Rectal smooth muscle tissue (tissue), 1 donor: ENCODE measurements around the gene MTHFSD.

ENCODE experiments used
- H3K27ac ChIP-seq: one replicate; pipeline ENCODE4 v1.7.0; 2013; ENCODE audit warnings: low read depth, low read length, inconsistent platforms
- H3K27me3 ChIP-seq: one replicate; pipeline ENCODE4 v1.7.0; 2013; ENCODE audit warnings: low read length; ENCODE audit not compliant: control insufficient read depth, insufficient read depth
- H3K36me3 ChIP-seq: one replicate; pipeline ENCODE4 v1.7.0; 2013; ENCODE audit warnings: low read length; ENCODE audit not compliant: control insufficient read depth, insufficient read depth
- H3K4me1 ChIP-seq: one replicate; pipeline ENCODE4 v1.7.0; 2013; ENCODE audit warnings: low read length; ENCODE audit not compliant: control insufficient read depth, insufficient read depth
- H3K4me3 ChIP-seq: one replicate; pipeline ENCODE4 v1.7.0; 2013; ENCODE audit warnings: low read length
- H3K9ac ChIP-seq: one replicate; pipeline ENCODE4 v1.7.0; 2013; ENCODE audit warnings: low read length

MTHFSD gene

DNA sequence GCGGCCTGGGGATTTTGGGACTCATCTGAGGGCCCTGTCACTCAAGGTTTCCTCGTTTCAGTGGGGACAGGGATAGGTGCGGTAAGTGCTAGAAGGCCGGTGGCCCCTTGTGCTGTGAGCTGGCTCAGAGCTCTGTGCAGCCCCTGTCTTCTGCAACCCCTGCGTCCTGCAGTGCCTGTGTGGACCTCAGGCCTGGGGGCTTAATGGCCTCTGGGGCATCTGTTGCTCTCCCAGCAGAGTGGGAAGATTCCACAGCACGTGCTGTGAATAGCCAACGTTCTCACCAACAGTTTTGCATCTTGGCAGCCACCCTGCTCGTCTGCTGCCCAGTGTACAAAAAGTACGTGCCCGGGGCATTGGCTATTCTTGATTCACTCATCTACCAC lies 16.5 kb upstream of the MTHFSD start:
- H3K36me3 ChIP-seq: no peaks in the 10 kb centered on the region
- no peaks in the 10 kb centered on the region for H3K4me1 ChIP-seq
- H3K27me3 ChIP-seq: peaks cover 58% of the 10 kb centered on the region
- no peak overlapping the region for H3K4me3 ChIP-seq
- no peak overlapping the region for H3K27ac ChIP-seq
- no peak overlapping the region for H3K9ac ChIP-seq

DNA sequence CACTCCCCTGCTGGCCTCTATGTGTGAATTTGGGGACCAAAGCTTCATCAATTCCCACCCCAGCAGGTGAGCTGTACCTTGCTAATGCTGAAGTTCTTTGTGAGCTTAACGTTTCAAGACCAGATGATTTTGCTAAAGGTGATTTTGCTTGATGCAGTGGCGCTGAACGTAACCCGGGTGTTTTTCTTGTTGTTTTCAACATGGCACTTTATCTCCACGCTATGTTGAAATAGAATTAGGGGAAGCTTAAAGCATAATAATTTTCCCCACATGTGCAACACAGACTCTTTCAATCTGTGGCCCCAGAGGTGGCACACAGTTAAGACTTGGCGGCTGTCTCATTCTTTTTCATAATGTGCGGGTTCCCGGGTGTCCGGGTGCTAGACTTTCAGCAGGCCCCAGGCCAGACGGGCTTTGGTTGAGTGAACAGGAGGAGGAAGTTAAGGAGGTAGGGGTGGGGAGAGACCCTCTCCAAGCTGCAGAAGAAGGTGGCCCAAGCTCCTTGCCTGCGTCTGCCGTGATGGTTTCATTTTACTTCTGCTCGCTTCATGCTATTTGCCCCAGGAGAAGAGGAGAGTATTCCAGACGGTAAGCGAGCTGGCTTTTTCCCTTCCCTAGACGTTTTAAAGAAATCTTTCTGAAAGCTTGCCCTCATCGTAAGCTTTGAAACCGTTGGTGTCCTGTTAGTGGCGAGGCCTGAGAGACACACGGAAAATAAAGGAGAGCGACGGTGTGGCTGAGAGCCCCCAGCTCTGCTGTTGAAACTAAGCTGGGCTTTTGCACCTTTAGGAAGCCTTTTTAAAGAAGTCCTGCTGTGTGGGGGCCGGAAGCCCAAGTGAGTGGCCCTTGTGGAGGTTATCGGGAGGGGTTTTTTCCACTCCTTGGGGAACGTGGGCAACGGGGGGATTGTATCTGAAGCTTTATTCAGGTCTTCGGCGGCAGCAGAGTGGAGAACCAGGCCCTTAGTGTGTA lies 15.8 kb upstream of the MTHFSD start:
- H3K9ac ChIP-seq: no peak overlapping the region
- no peak overlapping the region for H3K4me3 ChIP-seq
- H3K27me3 ChIP-seq: peaks cover 56% of the 10 kb centered on the region
- H3K36me3 ChIP-seq: no peaks in the 10 kb centered on the region
- H3K4me1 ChIP-seq: no peaks in the 10 kb centered on the region
- H3K27ac ChIP-seq: no peak overlapping the region

DNA sequence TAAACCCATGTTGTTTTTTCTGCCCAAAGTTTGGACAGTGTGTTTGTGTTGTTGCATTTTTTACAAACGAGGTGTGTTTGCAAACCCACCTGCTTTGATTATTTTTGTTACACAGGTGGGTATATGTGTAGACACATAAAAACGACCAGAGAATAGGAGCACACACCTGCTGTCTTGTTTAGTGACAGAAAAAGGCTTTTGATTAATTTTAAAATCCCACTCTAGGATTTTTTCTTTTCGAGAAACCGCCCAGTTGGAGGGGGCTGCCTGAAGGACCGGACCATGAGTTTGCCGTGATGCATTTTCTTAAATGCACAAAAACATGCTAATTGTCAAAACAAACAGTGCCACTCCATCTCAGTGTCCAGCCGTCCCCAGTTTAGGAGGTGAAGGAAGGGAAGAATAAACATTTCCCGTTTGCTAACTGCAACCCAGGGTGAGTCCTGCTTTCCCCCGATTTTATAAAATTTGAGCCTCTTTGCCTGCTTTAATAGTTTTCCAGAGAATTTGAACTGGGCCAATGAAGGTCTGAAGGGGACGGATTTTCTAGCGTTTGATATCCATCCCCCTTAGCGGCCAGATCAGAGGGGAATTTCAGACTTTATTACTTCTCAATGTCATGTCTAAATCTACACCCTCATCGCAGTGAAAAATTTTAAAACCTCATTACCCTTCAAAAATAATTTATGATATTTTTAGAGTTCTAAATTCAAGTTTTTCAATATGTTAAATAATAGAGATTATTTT lies 14.8 kb upstream of the MTHFSD start:
- Histone ChIP-seq H3K36me3 (no peaks in the 10 kb centered on the region), H3K4me3 (no peak overlapping the region), H3K27ac (no peak overlapping the region), H3K9ac (no peak overlapping the region), H3K4me1 (no peaks in the 10 kb centered on the region), H3K27me3 (peaks cover 59% of the 10 kb centered on the region)

- Histone ChIP-seq H3K27ac (no peak overlapping the region), H3K27me3 (peaks cover 53% of the 10 kb centered on the region), H3K9ac (no peak overlapping the region), H3K4me3 (peak overlapping the region; percentile 25), H3K36me3 (no peaks in the 10 kb centered on the region), H3K4me1 (no peaks in the 10 kb centered on the region)
Observed at GRCh38 chr16:86568677-86569623, 13.9 kb upstream of the MTHFSD start.

- Histone ChIP-seq H3K4me1 (no peaks in the 10 kb centered on the region), H3K9ac (no peak overlapping the region), H3K27ac (no peak overlapping the region), H3K27me3 (peaks cover 48% of the 10 kb centered on the region), H3K4me3 (no peak overlapping the region), H3K36me3 (no peaks in the 10 kb centered on the region)
Observed at GRCh38 chr16:86567701-86568581, 12.9 kb upstream of the MTHFSD start.

DNA sequence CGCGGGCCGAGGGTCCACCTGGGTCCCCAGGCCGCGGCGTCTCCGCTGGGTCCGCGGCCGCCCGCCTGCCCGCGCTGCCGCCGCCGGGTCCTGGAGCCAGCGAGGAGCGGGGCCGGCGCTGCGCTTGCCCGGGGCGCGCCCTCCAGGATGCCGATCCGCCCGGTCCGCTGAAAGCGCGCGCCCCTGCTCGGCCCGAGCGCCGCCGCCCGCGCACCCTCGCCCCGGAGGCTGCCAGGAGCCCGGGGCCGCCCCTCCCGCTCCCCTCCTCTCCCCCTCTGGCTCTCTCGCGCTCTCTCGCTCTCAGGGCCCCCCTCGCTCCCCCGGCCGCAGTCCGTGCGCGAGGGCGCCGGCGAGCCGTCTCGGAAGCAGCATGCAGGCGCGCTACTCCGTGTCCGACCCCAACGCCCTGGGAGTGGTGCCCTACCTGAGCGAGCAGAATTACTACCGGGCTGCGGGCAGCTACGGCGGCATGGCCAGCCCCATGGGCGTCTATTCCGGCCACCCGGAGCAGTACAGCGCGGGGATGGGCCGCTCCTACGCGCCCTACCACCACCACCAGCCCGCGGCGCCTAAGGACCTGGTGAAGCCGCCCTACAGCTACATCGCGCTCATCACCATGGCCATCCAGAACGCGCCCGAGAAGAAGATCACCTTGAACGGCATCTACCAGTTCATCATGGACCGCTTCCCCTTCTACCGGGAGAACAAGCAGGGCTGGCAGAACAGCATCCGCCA lies 12.1 kb upstream of the MTHFSD start:
- H3K27ac ChIP-seq: no peak overlapping the region
- no peak overlapping the region for H3K4me3 ChIP-seq
- no peaks in the 10 kb centered on the region for H3K36me3 ChIP-seq
- H3K27me3 ChIP-seq: peaks cover 42% of the 10 kb centered on the region
- H3K4me1 ChIP-seq: no peaks in the 10 kb centered on the region
- H3K9ac ChIP-seq: no peak overlapping the region

GRCh38 chr16:86566601-86566965 lies 11.5 kb upstream of the MTHFSD start, which contains the start of gene FOXC2:
TSS of gene FOXC2 (plus strand) at chr16:86566829. CDS start at chr16:86567336, 507 bp downstream.
- H3K27ac ChIP-seq: no peak within 1 kb of the TSS
- H3K4me1 ChIP-seq: no peaks in the 10 kb centered on the region
- H3K27me3 ChIP-seq: peaks cover 42% of the 10 kb centered on the region
- H3K36me3 ChIP-seq: no peaks in the 10 kb centered on the region
- no peak within 1 kb of the TSS for H3K9ac ChIP-seq
- no peak within 1 kb of the TSS for H3K4me3 ChIP-seq

DNA sequence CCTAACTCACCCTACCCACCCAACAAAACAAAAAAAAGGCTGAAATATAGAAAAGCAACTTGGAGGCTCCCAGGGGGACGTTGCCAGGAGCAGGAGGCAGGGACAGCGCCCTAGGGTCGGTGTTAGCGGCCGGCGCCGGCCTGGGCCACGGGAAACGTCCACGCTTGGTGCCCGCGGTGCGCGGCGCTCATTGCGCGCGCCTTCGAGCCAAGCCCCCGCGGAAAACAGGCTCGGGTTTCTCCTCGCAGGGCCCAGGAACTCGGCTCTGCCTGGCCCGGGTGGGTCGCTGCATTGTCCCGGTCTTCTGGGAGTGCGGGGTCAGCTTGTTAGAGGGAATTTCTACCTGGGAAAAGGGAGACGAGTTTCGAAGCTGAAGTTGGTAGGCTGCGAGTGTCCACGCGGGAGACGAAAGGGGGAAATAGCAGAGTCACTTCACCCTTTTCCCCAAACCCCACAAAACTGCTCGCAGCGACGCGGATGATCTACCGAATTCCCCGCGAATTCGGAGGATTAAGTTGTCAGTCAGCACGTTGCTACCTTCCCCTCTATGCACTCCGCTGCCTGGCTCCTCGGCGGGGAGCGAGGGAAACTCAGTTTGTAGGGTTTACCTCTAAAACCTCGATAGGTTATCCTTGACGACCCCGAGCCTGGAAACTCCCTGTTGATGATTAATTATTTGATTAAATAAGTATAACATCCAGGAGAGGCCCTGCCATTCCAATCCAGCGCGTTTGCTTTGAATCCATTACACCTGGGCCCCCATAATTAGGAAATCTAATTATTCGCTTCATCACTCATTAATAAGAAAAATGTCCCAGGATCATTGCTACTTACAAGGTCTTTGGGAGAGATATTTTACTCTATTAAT lies 10.8 kb upstream of the MTHFSD start:
- Histone ChIP-seq H3K36me3 (no peaks in the 10 kb centered on the region), H3K4me3 (no peak overlapping the region), H3K27ac (no peak overlapping the region), H3K27me3 (peaks cover 36% of the 10 kb centered on the region), H3K4me1 (no peaks in the 10 kb centered on the region), H3K9ac (no peak overlapping the region)

- Histone ChIP-seq H3K9ac (no peak overlapping the region), H3K27me3 (peaks cover 33% of the 10 kb centered on the region), H3K36me3 (no peaks in the 10 kb centered on the region), H3K27ac (no peak overlapping the region), H3K4me3 (no peak overlapping the region), H3K4me1 (no peaks in the 10 kb centered on the region)
Observed at GRCh38 chr16:86565181-86565631, 10.2 kb upstream of the MTHFSD start.
